GM21529 (cell line): ENCODE data around the gene PDAP1.
"Not testable (repeated sequence)": the region's sequence is repeated elsewhere in the genome, so short reads cannot be mapped to it uniquely, and the experiment has no call there.

Experiments used
- ATAC-seq: cut with Tn5 transposase; IDR thresholded peaks from one replicate; pipeline ENCODE4 v1.9.1; 2021; ENCODE audit not compliant: unreplicated experiment

The PDAP1 gene

DNA sequence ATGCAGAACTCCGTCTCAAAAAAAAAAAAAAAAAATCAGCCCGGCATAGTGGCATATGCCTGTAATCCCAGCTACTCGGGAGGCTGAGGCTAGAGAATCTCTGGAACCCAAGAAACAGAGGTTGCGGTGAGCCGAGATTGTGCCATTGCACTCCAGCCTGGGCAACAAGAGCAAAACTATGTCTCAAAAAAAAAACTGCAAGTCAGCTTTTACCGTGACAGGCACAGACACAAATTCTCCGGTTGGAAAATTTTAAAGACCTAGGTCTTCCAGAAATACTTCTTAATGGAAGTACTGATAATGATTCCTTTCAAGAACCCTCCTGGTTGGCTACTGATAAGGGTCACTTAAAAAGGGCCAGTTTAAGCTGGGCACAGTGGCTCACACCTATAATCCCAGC, 53.3 kb downstream of the PDAP1 start:
- ATAC-seq, result no peak

DNA sequence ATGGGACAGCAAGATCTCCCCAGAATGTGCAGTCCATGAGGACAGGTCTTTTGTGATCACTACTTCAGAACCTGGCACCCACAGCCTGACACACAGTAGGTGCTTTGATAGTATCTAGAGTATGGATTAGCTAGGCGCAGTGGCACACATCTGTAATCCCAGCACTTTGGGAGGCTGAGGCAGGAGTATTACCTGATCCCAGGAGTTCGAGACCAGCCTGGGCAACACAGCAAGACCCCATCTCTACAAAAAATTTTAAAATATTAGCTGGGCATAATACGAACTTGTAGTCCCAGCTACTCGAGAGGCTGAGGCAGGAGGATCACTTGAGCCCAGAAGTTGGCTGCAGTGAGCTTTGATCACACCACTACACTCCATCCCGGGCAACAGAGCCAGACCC, 56.1 kb downstream of the PDAP1 start:
- no peak for ATAC-seq

DNA sequence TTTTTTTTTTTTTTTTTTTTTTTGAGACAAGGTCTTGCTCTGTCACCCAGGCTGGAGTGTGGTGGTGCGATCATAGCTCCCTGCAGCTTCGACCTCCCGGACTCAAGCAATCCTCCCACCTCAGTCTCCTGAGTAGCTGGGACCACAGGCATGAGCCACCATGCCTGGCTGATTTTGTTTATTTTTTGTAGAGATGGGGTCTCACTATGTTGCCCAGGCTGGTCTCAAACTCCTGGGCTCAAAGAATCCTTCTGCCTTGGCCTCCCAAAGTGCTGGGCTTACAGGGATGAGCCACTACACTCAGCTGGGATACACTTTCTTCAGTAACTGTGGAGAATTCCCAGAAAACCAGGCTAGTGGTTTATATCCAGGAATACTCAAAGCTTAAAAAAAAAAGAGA, 57.8 kb downstream of the PDAP1 start:
- ATAC-seq, result not testable (repeated sequence)
